AG04449 (cell line): ENCODE results near the gene ELP4.

Source experiments
- CTCF ChIA-PET: fragments of 350-600 bp; formaldehyde crosslinking; extraction: SDS; loops from one replicate; lab custom pipeline; 2021; ENCODE audit warnings: antibody characterized with exemption; lab: Yijun Ruan, JAX
- POLR2A ChIA-PET: fragments of 400-600, 350-600 bp; formaldehyde crosslinking; extraction: SDS; loops from one replicate; lab custom pipeline; 2020; ENCODE audit warnings: antibody characterized with exemption, inconsistent platforms; lab: Yijun Ruan, JAX
- DNase-seq: peaks from one replicate; pipeline ENCODE4 v3.0.0-alpha.2; 2010; ENCODE audit warnings: low read depth, low spot score
- H3K4me3 ChIP-seq: 2 replicates; pipeline ENCODE4 v1.5.1; 2011; ENCODE audit warnings: low read depth, mild to moderate bottlenecking, control low read depth, low read length
- TF ChIP-seq, protein P1 (sequence below): IDR thresholded peaks from one replicate; pipeline ENCODE4 v1.5.1; 2011; ENCODE audit warnings: mild to moderate bottlenecking, moderate library complexity, low read length, control low read depth, inconsistent platforms; ENCODE audit not compliant: insufficient read depth; ENCODE audit errors: missing control alignments

Gene ELP4

DNA sequence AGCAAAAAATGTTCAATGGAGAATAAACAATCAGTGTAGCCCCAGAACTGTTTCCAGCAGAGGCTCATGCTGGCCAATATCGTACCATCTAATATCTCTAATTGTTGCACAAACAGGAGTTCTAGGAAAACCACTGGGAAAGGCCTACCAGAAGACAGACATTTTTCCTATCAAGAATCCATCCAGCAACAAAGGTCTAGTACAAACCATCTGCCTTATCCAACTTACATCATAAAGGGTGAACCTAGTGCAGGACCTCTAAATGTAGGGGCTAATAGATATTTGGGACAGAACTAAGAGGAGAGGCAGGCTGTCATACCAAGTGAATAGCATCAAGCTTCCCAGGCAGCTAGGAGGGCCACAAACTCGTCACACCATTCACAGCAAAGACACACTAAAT lies 282.9 kb downstream of the ELP4 start:
- DNase-seq = no peak
- no peak overlapping the region for H3K4me3 ChIP-seq
- TF ChIP-seq, protein P1, sequence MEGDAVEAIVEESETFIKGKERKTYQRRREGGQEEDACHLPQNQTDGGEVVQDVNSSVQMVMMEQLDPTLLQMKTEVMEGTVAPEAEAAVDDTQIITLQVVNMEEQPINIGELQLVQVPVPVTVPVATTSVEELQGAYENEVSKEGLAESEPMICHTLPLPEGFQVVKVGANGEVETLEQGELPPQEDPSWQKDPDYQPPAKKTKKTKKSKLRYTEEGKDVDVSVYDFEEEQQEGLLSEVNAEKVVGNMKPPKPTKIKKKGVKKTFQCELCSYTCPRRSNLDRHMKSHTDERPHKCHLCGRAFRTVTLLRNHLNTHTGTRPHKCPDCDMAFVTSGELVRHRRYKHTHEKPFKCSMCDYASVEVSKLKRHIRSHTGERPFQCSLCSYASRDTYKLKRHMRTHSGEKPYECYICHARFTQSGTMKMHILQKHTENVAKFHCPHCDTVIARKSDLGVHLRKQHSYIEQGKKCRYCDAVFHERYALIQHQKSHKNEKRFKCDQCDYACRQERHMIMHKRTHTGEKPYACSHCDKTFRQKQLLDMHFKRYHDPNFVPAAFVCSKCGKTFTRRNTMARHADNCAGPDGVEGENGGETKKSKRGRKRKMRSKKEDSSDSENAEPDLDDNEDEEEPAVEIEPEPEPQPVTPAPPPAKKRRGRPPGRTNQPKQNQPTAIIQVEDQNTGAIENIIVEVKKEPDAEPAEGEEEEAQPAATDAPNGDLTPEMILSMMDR = no peak
- CTCF ChIA-PET = no interaction called here
- POLR2A ChIA-PET = no interaction called here

DNA sequence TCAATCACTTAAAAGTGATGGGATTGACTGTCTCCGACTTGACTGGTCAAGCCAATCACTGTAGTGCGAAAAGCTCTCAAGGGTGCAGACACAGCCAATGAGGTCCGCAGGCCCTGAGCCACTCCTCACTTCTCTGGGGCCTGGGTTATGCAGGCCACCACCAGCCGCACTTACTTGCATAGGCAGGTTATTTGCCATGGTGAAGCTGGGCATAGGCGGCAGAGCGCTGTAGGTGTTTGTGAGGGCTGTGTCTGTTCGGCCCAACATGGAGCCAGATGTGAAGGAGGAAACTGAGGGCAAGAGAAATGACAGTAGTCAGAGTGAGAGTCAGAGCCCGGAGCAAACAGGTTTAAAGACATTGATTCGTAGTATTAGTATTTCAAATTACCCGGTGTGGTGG lies 283.7 kb downstream of the ELP4 start:
- ChIA-PET CTCF (no interaction called here), POLR2A (no interaction called here)
- DNase-seq = no peak
- no peak overlapping the region for H3K4me3 ChIP-seq
- TF ChIP-seq, protein P1 = no peak

DNA sequence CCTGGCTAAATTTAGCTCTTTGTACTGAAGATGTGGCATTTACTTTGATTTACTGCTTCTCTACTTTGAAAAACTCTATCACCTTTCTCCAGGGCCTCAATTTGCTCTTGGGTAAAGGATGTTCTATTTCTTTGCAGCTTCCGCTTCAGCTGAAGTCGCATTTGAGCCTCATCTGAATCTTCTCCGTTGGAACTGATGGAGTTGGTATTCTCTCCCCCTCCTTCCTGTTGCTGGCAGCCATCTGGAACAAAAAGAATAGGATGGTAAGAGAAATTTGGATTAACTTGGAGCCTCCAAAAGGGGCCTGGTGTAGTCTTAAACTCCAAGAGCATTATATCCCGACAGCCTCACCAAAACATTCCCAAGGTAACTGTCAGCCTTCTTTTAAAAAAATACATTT lies 285.0 kb downstream of the ELP4 start:
- CTCF ChIA-PET = interaction anchor here (1.1 kb wide), 1 partner anchor 164 kb away, joined by 6 read pairs; no protein-coding TSS in a partner anchor
- no peak overlapping the region for H3K4me3 ChIP-seq
- DNase-seq = no peak
- POLR2A ChIA-PET = no interaction called here
- TF ChIP-seq, protein P1 = no peak

DNA sequence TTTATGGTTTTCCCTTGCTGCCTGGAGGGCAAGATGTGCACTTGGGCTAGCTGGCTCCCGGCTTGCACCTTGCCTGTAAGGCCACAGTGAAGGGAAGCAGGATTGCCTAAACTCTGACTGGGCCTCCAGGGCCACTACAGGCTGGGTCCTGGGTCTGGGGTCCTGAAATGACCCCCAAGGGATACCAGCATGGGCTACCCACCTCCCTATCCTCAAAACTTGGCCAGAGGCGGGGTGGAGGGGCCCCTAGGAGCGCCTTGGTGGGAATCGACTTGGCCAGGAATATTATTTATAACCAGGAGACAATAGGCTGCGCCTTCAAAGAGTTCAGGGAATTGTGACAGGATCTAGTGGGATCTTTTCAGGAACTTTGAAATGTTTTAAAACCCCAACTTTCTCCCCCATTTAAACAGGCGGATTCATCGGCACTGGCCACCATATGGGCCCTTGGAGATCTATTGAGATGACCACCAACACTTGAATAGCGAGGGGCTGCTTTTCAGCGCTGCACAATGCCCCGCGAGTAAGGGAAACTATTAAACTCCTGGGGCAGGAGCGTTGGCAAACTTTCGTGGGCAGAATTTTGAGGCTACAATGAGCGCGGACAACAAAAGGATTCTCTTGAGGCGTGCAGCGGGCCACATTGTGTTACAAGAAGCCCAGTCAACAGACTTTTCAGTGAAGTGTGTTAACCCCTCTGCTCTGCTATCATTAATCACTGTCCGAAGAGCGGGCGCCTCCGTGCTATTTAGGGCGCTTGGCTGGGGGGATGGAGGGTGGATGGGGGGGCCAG lies 286.3 kb downstream of the ELP4 start:
- H3K4me3 ChIP-seq = no peak overlapping the region
- POLR2A ChIA-PET = no interaction called here
- DNase-seq = no peak
- TF ChIP-seq, protein P1 = no peak
- CTCF ChIA-PET = interaction anchor here (1.1 kb wide), 1 partner anchor 162 kb away, joined by 6 read pairs; no protein-coding TSS in a partner anchor

DNA sequence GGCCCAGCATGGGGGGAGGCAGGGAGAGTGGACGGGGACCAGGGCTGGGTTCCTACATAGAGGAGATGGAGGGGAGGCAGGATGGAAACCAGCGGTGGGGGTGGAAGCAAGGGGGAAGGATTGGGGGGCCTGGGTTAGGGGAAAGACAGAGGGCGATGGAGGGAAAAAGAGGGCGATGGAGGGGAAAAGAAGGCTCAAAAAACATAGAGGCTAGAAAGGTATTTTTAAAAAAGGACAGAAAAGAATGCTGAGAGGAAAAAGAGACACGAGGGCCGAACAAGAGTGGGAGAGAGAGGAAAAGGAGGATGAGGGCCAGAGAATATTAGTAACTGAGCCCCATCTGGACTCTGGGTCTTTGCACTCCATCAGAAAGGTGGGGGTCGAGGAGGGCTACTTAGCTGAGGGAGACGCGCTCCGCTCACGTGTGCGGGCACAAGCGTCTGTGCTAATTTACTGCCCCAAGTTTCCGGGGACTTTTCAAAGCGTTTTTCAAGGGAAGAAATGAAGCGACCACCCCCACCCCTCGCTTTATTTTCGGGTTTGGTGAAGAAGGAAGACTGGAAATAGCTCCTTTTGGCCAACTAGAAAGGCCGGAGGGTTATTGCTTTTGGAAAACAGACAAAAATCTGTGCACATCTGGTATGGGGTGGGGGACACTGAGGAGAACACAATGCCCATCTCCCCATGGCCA lies 287.1 kb downstream of the ELP4 start:
- CTCF ChIA-PET = no interaction called here
- POLR2A ChIA-PET = no interaction called here
- DNase-seq = no peak
- H3K4me3 ChIP-seq = no peak overlapping the region
- TF ChIP-seq, protein P1 = no peak

DNA sequence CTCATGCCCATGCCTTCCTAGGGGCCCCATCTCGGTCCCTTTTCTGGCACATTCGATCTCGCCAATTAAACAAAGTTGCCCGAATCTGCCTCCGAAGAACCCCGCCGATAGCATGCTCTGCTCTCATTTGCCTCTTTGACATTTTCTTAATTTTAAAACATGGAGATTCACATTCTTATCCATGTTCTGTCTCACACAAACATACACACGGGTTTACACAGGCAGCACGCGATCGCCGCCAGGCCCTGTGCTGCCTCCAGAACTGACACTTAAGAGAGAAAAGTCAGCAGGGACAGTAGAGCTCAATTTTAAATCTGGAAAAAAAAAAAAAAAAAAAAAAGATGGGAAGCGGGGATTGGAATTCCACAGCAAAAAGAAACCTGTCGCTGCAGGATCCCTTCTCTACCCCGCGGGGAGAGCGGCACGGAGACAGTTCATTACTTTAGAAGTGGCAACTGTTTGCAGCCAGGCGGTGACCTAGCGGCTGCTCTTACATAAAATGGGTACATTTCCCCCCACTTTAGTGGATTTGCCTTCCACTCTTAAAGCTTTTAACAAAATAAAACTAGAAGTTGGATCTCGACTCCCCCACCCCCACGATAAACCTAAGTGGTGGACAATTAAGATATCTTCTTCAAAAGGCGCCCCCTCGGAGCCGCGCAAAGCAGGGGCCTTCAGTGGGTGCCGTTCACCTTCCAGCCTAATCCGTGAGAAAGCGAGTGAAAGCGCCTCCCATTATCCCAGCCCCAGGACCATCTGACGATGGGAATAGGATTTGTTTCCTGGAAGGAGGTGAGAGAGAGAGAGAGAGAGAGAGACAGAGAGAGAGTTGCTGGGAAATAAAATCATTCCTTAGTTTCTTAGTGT lies 287.9 kb downstream of the ELP4 start:
- TF ChIP-seq, protein P1 = no peak
- POLR2A ChIA-PET = no interaction called here

More for the DNA sequence above, 287.9 kb downstream of the ELP4 start:
- no peak for DNase-seq
- H3K4me3 ChIP-seq = no peak overlapping the region
- CTCF ChIA-PET = interaction anchor here (1.3 kb wide), 1 partner anchor 13 kb away, joined by 3 read pairs; no protein-coding TSS in a partner anchor
